Spleen (tissue), 11 donors: ENCODE results near the gene TPST2. TPM values are rescaled to one million over a fixed set of nuclear protein-coding genes. Genes with fewer than 3 reads are reported as not detected.

Experiments
- DNase-seq: peaks from one replicate; pipeline ENCODE4 v3.0.0-alpha.2; 2020
- H3K27ac ChIP-seq, 8 donors: fragments of 200-600 bp; sonication (generic) in 7 of 8; 1 replicate in 4 of 8; 2 replicates in 4 of 8; pipeline versions ENCODE4 v1.5.0 to v1.8.0; 2016 to 2021; ENCODE audit warnings: inconsistent platforms in 4 of 8, mild to moderate bottlenecking in 4 of 8, moderate library complexity in 1 of 8
- H3K27me3 ChIP-seq, 7 donors: fragments of 200-600 bp; sonication (generic) in 6 of 7; replicated peaks in 1 of 7; 1 replicate in 4 of 7; 2 replicates in 3 of 7; pipeline versions ENCODE4 v1.5.0 to v1.8.0; 2016 to 2021; ENCODE audit warnings: inconsistent platforms in 3 of 7, mild to moderate bottlenecking in 1 of 7
- H3K36me3 ChIP-seq, 6 donors: fragments of 200-600 bp; sonication (generic) in 5 of 6; 1 replicate in 4 of 6; 2 replicates in 2 of 6; pipeline versions ENCODE4 v1.5.0 to v1.8.0; 2016 to 2021; ENCODE audit warnings: inconsistent platforms in 2 of 6
- H3K4me1 ChIP-seq, 6 donors: fragments of 200-600 bp; sonication (generic) in 5 of 6; 1 replicate in 3 of 6; 2 replicates in 3 of 6; pipeline versions ENCODE4 v1.5.0 to v1.8.0; 2016 to 2021; ENCODE audit warnings: inconsistent platforms in 3 of 6
- H3K4me3 ChIP-seq, 8 donors: fragments of 200-600 bp; sonication (generic) in 7 of 8; 1 replicate in 4 of 8; 2 replicates in 4 of 8; pipeline versions ENCODE4 v1.5.0 to v1.8.0; 2016 to 2021; ENCODE audit warnings: inconsistent platforms in 4 of 8, mild to moderate bottlenecking in 4 of 8, moderate library complexity in 2 of 8
- H3K9me3 ChIP-seq, 8 donors: fragments of 200-600 bp; sonication (generic) in 7 of 8; 1 replicate in 4 of 8; 2 replicates in 4 of 8; pipeline versions ENCODE4 v1.5.0 to v1.8.0; 2016 to 2021; ENCODE audit warnings: inconsistent platforms in 4 of 8
- POLR2A ChIP-seq, 3 donors: fragments of 450-650 bp; IDR thresholded peaks; one replicate each; pipeline ENCODE4 v1.5.1; 2017; ENCODE audit warnings: antibody characterized with exemption in 3 of 3, mild to moderate bottlenecking in 1 of 3
- POLR2AphosphoS5 ChIP-seq, 3 donors: sonication (generic); formaldehyde crosslinking; IDR thresholded peaks; one replicate each; pipeline ENCODE4 v1.5.1; 2017; ENCODE audit warnings: antibody characterized with exemption in 3 of 3
- WGBS, 5 donors: extraction: QIAGEN DNeasy Blood & Tissue Kit in 3 of 5; methylation state at CpG; one replicate each; pipeline versions ENCODE4 v1.1.5 to v1.1.7; 2013 to 2018; 5-methylcytosine and 5-hydroxymethylcytosine counted together
- intact Hi-C: fragments of 100-400 bp; cut with DNase I; formaldehyde crosslinking; loops from one replicate; pipeline ENCODE4 v1.15.0; 2023; ENCODE audit warnings: low total_unique reads
- polyA plus RNA-seq, 3 donors: library from polyadenylated mRNA; stranded (reverse); fragments of 200-250 nt; gene quantifications; one replicate each; pipeline ENCODE4 v1.2.1, GENCODE V29; 2013
- total RNA-seq, 7 donors: library from RNA; depleted of rRNA in 3 of 7; stranded (reverse); fragments of >200 nt in 3 of 7; fragmentation: NEBNext Ultra II Directional in 4 of 7; extraction: Animal tissue kit (Norgen Biotek cat#: 25700) in 4 of 7; gene quantifications; one replicate each; pipeline versions ENCODE4 v1.1.0 to v1.2.1, GENCODE V29; 2016 to 2021
- TF ChIP-seq, protein P1 (sequence below), 11 experiments: fragments of 200-600 bp in 7 of 11; fragments of 450-650 bp in 4 of 11; sonication (generic) in 4 of 11; IDR thresholded peaks in 8 of 11; conservative IDR thresholded peaks in 3 of 11; 1 replicate in 7 of 11; 2 replicates in 4 of 11; pipeline versions ENCODE4 v1.4.0 to v1.8.0; 2016 to 2021; ENCODE audit warnings: antibody characterized with exemption in 11 of 11, inconsistent platforms in 4 of 11, mild to moderate bottlenecking in 1 of 11
- donor health status: healthy with polysubstance abuse.
- donor health status: DM: no; HTN: no; CAD: no; lungs with moderate emphysema.
- donor health status: DM: no; HTN: no; CAD: no.
- donor health status: Bipolar disorder and iron deficiency.
- donor health status: healthy.
- donor health status: DM: no; HTN: no; CAD: no.
- donor health status: DM: yes; HTN: yes; CAD: no.

Gene TPST2
- total and polyA plus RNA-seq, 10 donors, result 14.6 to 119 (median 54.3) TPM

DNA sequence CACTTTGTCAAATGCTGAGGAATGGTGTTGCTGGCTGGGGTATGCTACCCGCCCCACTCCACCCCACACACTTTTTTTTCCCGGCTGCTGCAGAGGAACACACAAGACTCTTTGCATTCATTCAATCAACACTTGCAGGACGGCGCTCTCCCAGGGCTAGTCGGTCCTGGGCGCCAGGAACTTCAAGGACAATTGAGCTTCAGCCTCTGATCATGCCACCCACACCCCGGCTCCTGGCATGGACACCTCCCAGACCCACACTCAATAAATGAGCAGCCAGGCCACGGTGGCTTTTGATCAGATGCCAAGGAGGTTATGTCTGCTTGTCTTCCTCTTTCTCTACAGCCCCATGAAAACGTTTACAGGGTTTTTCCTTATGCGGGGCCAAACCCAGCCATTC is 19.8 kb downstream of the TPST2 start:
- Histone ChIP-seq H3K27me3 (no peaks in the 10 kb centered on the region), H3K27ac (peak overlapping the region in 3 of 8 donors; percentile 1 to 33 (median 22)), H3K36me3 (peaks cover 0 to 27% (median 4%) of the 10 kb centered on the region in 6 donors), H3K9me3 (no peaks in the 10 kb centered on the region), H3K4me1 (peaks cover 13 to 100% (median 68%) of the 10 kb centered on the region in 6 donors), H3K4me3 (no peak overlapping the region)
- no peak for DNase-seq
- intact Hi-C loops, result no loop called here
- WGBS, 5 donors, result 23 to 33% (median 28%) methylated on average over 10 of the region's 10 CpGs
- TF ChIP-seq POLR2AphosphoS5 (IDR thresholded peaks at IDR 0.05) (no peak), POLR2A (IDR thresholded peaks at IDR 0.05) (no peak)
- TF ChIP-seq, protein P1, sequence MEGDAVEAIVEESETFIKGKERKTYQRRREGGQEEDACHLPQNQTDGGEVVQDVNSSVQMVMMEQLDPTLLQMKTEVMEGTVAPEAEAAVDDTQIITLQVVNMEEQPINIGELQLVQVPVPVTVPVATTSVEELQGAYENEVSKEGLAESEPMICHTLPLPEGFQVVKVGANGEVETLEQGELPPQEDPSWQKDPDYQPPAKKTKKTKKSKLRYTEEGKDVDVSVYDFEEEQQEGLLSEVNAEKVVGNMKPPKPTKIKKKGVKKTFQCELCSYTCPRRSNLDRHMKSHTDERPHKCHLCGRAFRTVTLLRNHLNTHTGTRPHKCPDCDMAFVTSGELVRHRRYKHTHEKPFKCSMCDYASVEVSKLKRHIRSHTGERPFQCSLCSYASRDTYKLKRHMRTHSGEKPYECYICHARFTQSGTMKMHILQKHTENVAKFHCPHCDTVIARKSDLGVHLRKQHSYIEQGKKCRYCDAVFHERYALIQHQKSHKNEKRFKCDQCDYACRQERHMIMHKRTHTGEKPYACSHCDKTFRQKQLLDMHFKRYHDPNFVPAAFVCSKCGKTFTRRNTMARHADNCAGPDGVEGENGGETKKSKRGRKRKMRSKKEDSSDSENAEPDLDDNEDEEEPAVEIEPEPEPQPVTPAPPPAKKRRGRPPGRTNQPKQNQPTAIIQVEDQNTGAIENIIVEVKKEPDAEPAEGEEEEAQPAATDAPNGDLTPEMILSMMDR (IDR thresholded peaks at IDR 0.05 in 8 of 11, conservative IDR thresholded peaks at IDR 0.05 in 3 of 11), result no peak

DNA sequence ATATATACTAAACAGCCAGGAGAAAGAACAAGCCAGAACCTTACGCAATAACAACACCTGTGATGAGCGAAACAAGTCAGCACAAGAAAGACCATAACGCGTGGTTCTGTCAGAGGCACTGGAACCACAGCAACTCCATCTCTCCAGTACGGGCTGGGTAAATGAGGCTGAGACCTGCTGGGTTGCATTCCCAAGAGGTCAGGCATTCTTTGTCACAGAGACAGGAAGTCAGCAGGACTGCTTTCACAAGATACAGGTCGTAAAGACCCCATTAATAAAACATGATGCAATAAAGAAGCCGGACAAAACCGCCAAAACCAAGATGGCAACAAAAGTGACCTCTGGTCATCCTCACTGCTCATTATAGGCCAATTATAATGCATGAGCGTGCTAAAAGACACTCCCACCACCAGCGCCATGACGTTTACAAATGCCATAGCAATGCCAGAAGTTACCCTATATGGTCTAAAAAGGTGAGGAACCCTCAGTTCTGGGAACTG is 21.7 kb downstream of the TPST2 start:
- DNase-seq, result no peak
- peak overlapping the region in 1 of 8 donors; percentile 33 for H3K27ac ChIP-seq
- H3K36me3 ChIP-seq, result peaks cover 0 to 43% (median 10%) of the 10 kb centered on the region in 6 donors
- WGBS, 5 donors, result 74 to 79% (median 76%) methylated on average over 11 of the region's 11 CpGs
- H3K9me3 ChIP-seq, result no peaks in the 10 kb centered on the region
- H3K4me3 ChIP-seq, result no peak overlapping the region
- peaks cover 13 to 100% (median 68%) of the 10 kb centered on the region in 6 donors for H3K4me1 ChIP-seq
- TF ChIP-seq, protein P1 (IDR thresholded peaks at IDR 0.05 in 8 of 11, conservative IDR thresholded peaks at IDR 0.05 in 3 of 11), result no peak
- TF ChIP-seq POLR2AphosphoS5 (IDR thresholded peaks at IDR 0.05), result no peak
- no peak for TF ChIP-seq POLR2A (IDR thresholded peaks at IDR 0.05)
- no peaks in the 10 kb centered on the region for H3K27me3 ChIP-seq
- intact Hi-C loops, result no loop called here

DNA sequence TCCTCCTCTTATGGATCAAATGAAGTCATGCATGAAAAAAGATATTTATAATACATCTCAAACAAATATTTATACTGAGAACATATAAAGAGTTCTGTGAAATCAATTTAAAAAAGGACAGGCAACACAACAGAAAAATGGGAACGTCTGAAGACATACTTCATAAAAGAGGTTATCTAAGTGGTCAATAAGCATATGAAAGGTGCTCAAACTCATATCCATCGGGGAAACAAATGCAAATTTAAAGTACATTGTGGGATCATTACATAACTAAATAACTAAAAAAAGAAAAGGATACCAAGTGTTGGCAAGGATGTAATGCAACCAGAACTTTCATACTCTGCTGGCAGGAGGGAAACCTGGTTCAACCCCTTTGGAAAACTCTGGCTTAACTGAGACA is 22.3 kb downstream of the TPST2 start:
- peaks cover 0 to 43% (median 10%) of the 10 kb centered on the region in 6 donors for H3K36me3 ChIP-seq
- DNase-seq, result no peak
- intact Hi-C loops, result no loop called here
- no peaks in the 10 kb centered on the region for H3K9me3 ChIP-seq
- no peak overlapping the region for H3K4me3 ChIP-seq
- TF ChIP-seq POLR2AphosphoS5 (IDR thresholded peaks at IDR 0.05) (no peak), POLR2A (IDR thresholded peaks at IDR 0.05) (no peak)
- TF ChIP-seq, protein P1 (IDR thresholded peaks at IDR 0.05 in 8 of 11, conservative IDR thresholded peaks at IDR 0.05 in 3 of 11), result no peak
- 77 to 87% (median 81%) methylated on average over 2 of the region's 2 CpGs for WGBS, 5 donors
- no peaks in the 10 kb centered on the region for H3K27me3 ChIP-seq
- H3K4me1 ChIP-seq, result peaks cover 13 to 100% (median 64%) of the 10 kb centered on the region in 6 donors
- H3K27ac ChIP-seq, result no peak overlapping the region

DNA sequence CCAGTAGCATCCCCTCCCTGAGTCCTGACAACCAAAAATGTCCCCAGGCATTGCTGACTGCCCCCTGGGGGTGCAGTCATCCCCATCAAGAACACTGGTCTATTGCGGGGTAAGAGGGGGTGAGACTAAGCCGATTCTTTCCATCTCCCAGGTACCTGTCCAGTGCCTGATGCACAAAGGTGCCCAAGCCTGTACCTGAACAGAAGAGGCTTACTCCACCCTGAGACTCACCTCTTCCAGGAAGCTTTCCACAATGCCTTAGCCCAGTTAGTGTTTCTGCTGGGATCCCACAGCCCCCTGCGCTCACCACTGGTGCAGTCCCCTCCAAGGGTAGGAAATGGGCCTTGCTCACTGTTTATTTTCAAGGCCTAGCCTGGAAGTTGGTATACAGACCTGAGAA is 22.9 kb downstream of the TPST2 start:
- Histone ChIP-seq H3K4me1 (peaks cover 13 to 100% (median 64%) of the 10 kb centered on the region in 6 donors), H3K27ac (no peak overlapping the region), H3K27me3 (no peaks in the 10 kb centered on the region), H3K36me3 (peaks cover 0 to 44% (median 10%) of the 10 kb centered on the region in 6 donors), H3K4me3 (no peak overlapping the region), H3K9me3 (no peaks in the 10 kb centered on the region)
- TF ChIP-seq POLR2A (IDR thresholded peaks at IDR 0.05) (no peak), POLR2AphosphoS5 (IDR thresholded peaks at IDR 0.05) (no peak)
- TF ChIP-seq, protein P1 (IDR thresholded peaks at IDR 0.05 in 8 of 11, conservative IDR thresholded peaks at IDR 0.05 in 3 of 11), result no peak
- DNase-seq, result no peak
- WGBS, 5 donors, result 92 to 100% (median 96%) methylated on average over 3 of the region's 3 CpGs
- intact Hi-C loops, result no loop called here
